Astrocyte (in vitro differentiated cells and primary cell): ENCODE results near the gene PLEKHA8. TPM values are rescaled to one million over a fixed set of nuclear protein-coding genes. Genes with fewer than 3 reads are reported as not detected.

Source experiments
- DNase-seq: peaks from one replicate; pipeline ENCODE4 v3.0.0-alpha.2; 2010; ENCODE audit warnings: low read depth
- FAIRE-seq: peaks from 2 replicates; lab custom pipeline; 2011; peaks lifted over from hg19 to GRCh38; lab: Jason Lieb, UNC
- H2AFZ ChIP-seq: 2 replicates; pipeline ENCODE4 v1.6.0; 2012; ENCODE audit warnings: low read depth, low read length, inconsistent platforms
- H3K27ac ChIP-seq: 2 replicates; pipeline ENCODE4 v1.5.1; 2011; ENCODE audit warnings: low read depth, low read length, inconsistent platforms
- H3K27me3 ChIP-seq: 2 replicates; pipeline ENCODE4 v1.6.0; 2011; ENCODE audit warnings: low read length, inconsistent platforms; ENCODE audit not compliant: insufficient read depth
- H3K36me3 ChIP-seq: 2 replicates; pipeline ENCODE4 v1.5.1; 2011; ENCODE audit warnings: low read length, inconsistent platforms; ENCODE audit not compliant: insufficient read depth
- H3K4me1 ChIP-seq: 2 replicates; pipeline ENCODE4 v1.5.1; 2011; ENCODE audit warnings: low read length, inconsistent platforms; ENCODE audit not compliant: insufficient read depth
- H3K4me2 ChIP-seq: 2 replicates; pipeline ENCODE4 v1.6.0; 2012; ENCODE audit warnings: low read length, inconsistent platforms
- H3K4me3 ChIP-seq: 2 replicates; pipeline ENCODE4 v1.5.1; 2011; ENCODE audit warnings: low read depth, mild to moderate bottlenecking, low read length, inconsistent platforms; ENCODE audit not compliant: insufficient read depth
- H3K79me2 ChIP-seq: 2 replicates; pipeline ENCODE4 v1.6.0; 2012; ENCODE audit warnings: mild to moderate bottlenecking, low read length, inconsistent platforms; ENCODE audit not compliant: insufficient read depth
- H3K9ac ChIP-seq: 2 replicates; pipeline ENCODE4 v1.6.0; 2012; ENCODE audit warnings: mild to moderate bottlenecking, low read length, inconsistent platforms
- H3K9me3 ChIP-seq: 2 replicates; pipeline ENCODE4 v1.5.1; 2012; ENCODE audit warnings: low read depth, mild to moderate bottlenecking, low read length, inconsistent platforms; ENCODE audit not compliant: insufficient read depth
- H4K20me1 ChIP-seq: 2 replicates; pipeline ENCODE4 v1.6.0; 2012; ENCODE audit warnings: low read length, inconsistent platforms; ENCODE audit not compliant: insufficient read depth
- H3K27ac Mint-ChIP-seq: one replicate; pipeline ENCODE4 v1.8.0; 2021; ENCODE audit warnings: mild to moderate bottlenecking, mixed read lengths; ENCODE audit not compliant: unreplicated experiment
- H3K27me3 Mint-ChIP-seq: one replicate; pipeline ENCODE4 v1.8.0; 2021; ENCODE audit warnings: low read depth, mixed read lengths; ENCODE audit not compliant: unreplicated experiment
- H3K36me3 Mint-ChIP-seq: one replicate; pipeline ENCODE4 v1.8.0; 2021; ENCODE audit warnings: low read depth, mixed read lengths; ENCODE audit not compliant: unreplicated experiment
- H3K4me1 Mint-ChIP-seq: one replicate; pipeline ENCODE4 v1.8.0; 2021; ENCODE audit warnings: low read depth, mixed read lengths; ENCODE audit not compliant: unreplicated experiment
- H3K4me3 Mint-ChIP-seq: one replicate; pipeline ENCODE4 v1.8.0; 2021; ENCODE audit warnings: mild to moderate bottlenecking, moderate library complexity, mixed read lengths; ENCODE audit not compliant: unreplicated experiment
- H3K9me3 Mint-ChIP-seq: one replicate; pipeline ENCODE4 v1.8.0; 2021; ENCODE audit warnings: mild to moderate bottlenecking, mixed read lengths; ENCODE audit not compliant: unreplicated experiment
- EZH2 ChIP-seq: IDR thresholded peaks from 2 replicates; pipeline ENCODE4 v1.6.1; 2012; ENCODE audit warnings: mild to moderate bottlenecking, low read length, inconsistent platforms; ENCODE audit not compliant: insufficient read depth
- total RNA-seq: library from RNA; stranded (reverse); gene quantifications from 2 replicates; pipeline ENCODE4 v1.2.1, GENCODE V29; 2021
- TF ChIP-seq, protein P1 (sequence below): IDR thresholded peaks from 2 replicates; pipeline ENCODE4 v1.5.1; 2011; ENCODE audit warnings: low read depth, mild to moderate bottlenecking, inconsistent platforms, low read length, moderate library complexity; ENCODE audit not compliant: insufficient read depth

Gene PLEKHA8
- total RNA-seq, 1 donor from 2014 or later: 34.7 TPM

DNA sequence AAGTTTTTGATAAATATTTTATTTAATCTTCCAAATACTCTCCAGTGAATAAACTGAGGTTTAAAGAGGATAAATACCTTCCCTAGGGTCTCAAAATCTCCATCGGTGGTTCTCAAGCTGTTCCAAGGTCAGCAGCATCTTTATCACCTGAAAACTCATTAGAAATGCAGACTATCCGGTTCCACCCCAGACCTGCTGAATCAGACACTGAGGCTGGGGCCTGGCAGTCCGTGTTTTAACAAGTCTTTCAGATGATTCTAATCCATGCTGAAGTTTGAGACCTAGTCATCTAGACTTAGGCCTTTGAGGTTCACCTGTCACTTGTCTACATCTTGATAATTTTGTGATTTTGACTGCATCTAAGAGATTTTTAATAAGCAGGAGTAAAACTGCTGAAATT, 37.5 kb downstream of the PLEKHA8 start:
- FAIRE-seq (no peak), DNase-seq (no peak)
- Histone ChIP-seq H3K36me3 (no peaks in the 10 kb centered on the region), H3K79me2 (no peaks in the 10 kb centered on the region), H3K4me1 (peaks cover 7% of the 10 kb centered on the region), H3K9ac (no peak overlapping the region), H3K4me2 (no peak overlapping the region), H3K9me3 (no peaks in the 10 kb centered on the region), H3K27me3 (no peaks in the 10 kb centered on the region), H3K27ac (no peak overlapping the region), H2AFZ (no peak overlapping the region), H3K4me3 (no peak overlapping the region), H4K20me1 (no peaks in the 10 kb centered on the region)
- TF ChIP-seq EZH2: no peak
- TF ChIP-seq, protein P1, sequence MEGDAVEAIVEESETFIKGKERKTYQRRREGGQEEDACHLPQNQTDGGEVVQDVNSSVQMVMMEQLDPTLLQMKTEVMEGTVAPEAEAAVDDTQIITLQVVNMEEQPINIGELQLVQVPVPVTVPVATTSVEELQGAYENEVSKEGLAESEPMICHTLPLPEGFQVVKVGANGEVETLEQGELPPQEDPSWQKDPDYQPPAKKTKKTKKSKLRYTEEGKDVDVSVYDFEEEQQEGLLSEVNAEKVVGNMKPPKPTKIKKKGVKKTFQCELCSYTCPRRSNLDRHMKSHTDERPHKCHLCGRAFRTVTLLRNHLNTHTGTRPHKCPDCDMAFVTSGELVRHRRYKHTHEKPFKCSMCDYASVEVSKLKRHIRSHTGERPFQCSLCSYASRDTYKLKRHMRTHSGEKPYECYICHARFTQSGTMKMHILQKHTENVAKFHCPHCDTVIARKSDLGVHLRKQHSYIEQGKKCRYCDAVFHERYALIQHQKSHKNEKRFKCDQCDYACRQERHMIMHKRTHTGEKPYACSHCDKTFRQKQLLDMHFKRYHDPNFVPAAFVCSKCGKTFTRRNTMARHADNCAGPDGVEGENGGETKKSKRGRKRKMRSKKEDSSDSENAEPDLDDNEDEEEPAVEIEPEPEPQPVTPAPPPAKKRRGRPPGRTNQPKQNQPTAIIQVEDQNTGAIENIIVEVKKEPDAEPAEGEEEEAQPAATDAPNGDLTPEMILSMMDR: no peak
- Mint-ChIP-seq H3K4me1 (peaks cover 23% of the 10 kb centered on the region), H3K9me3 (no peaks in the 10 kb centered on the region), H3K4me3 (no peak overlapping the region), H3K27me3 (no peaks in the 10 kb centered on the region), H3K36me3 (peaks cover 1% of the 10 kb centered on the region), H3K27ac (no peak overlapping the region)

- FAIRE-seq (peak; percentile 39), DNase-seq (no peak)
- Mint-ChIP-seq H3K4me3 (no peak overlapping the region), H3K27ac (no peak overlapping the region), H3K27me3 (no peaks in the 10 kb centered on the region), H3K9me3 (no peaks in the 10 kb centered on the region), H3K4me1 (peaks cover 23% of the 10 kb centered on the region), H3K36me3 (peaks cover 3% of the 10 kb centered on the region)
- no peak for TF ChIP-seq EZH2
- TF ChIP-seq, protein P1: no peak
- no peaks in the 10 kb centered on the region for H4K20me1 ChIP-seq
- no peak overlapping the region for H3K27ac ChIP-seq
- no peak overlapping the region for H3K4me2 ChIP-seq
- no peak overlapping the region for H3K4me3 ChIP-seq
- H3K27me3 ChIP-seq: no peaks in the 10 kb centered on the region
- no peaks in the 10 kb centered on the region for H3K9me3 ChIP-seq
- H3K36me3 ChIP-seq: no peaks in the 10 kb centered on the region
- H3K9ac ChIP-seq: no peak overlapping the region
- H3K79me2 ChIP-seq: no peaks in the 10 kb centered on the region
- H2AFZ ChIP-seq: no peak overlapping the region
- H3K4me1 ChIP-seq: peaks cover 7% of the 10 kb centered on the region
Measured at GRCh38 chr7:30066687-30067086, 38.5 kb downstream of the PLEKHA8 start.

- Mint-ChIP-seq H3K27ac (peak overlapping the region; percentile 63), H3K4me1 (peaks cover 23% of the 10 kb centered on the region), H3K9me3 (no peaks in the 10 kb centered on the region), H3K27me3 (no peaks in the 10 kb centered on the region), H3K4me3 (no peak overlapping the region), H3K36me3 (peaks cover 3% of the 10 kb centered on the region)
- Histone ChIP-seq H3K27me3 (no peaks in the 10 kb centered on the region), H3K4me3 (no peak overlapping the region), H3K4me2 (no peak overlapping the region), H3K79me2 (no peaks in the 10 kb centered on the region), H2AFZ (peak overlapping the region; percentile 31), H4K20me1 (no peaks in the 10 kb centered on the region), H3K9me3 (no peaks in the 10 kb centered on the region), H3K36me3 (no peaks in the 10 kb centered on the region), H3K9ac (no peak overlapping the region), H3K4me1 (peaks cover 7% of the 10 kb centered on the region), H3K27ac (peak overlapping the region; percentile 20)
- FAIRE-seq: peak; percentile 82
- TF ChIP-seq, protein P1: no peak
- DNase-seq: peak; percentile 91
Measured at GRCh38 chr7:30068117-30068516, 39.9 kb downstream of the PLEKHA8 start.
